ENCODE data around the gene IL24. TPM values are rescaled to one million over a fixed set of nuclear protein-coding genes. Genes with fewer than 3 reads are reported as not detected.

Gene IL24
- total RNA-seq, 1 donor from 2014 or later: 0.77 TPM

DNA sequence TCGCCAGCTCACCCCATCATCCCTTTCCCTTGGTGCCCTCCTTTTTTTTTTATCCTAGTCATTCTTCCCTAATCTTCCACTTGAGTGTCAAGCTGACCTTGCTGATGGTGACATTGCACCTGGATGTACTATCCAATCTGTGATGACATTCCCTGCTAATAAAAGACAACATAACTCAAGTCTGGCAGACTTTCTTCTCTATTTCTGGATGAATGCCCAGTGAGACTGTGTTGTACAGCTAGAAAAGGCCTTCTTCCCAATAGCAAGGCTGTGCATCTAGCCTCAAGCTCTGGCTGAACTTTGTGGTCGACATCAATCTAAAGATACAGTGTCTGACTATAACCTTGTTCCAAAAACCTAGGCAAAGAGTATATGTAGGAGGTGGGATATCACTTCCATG is 6.4 kb downstream of the IL24 start:
- intact Hi-C loops (cut with micrococcal nuclease): no loop called here

GRCh38 chr1:206904423-206905142 is 7.3 kb downstream of the IL24 start:
- intact Hi-C loops (cut with micrococcal nuclease): no loop called here

- intact Hi-C loops (cut with micrococcal nuclease): no loop called here
Observed at GRCh38 chr1:206905295-206906164, 8.3 kb downstream of the IL24 start.

- intact Hi-C loops (cut with micrococcal nuclease): no loop called here
Observed at GRCh38 chr1:206907304-206907991, 10.2 kb downstream of the IL24 start.

DNA sequence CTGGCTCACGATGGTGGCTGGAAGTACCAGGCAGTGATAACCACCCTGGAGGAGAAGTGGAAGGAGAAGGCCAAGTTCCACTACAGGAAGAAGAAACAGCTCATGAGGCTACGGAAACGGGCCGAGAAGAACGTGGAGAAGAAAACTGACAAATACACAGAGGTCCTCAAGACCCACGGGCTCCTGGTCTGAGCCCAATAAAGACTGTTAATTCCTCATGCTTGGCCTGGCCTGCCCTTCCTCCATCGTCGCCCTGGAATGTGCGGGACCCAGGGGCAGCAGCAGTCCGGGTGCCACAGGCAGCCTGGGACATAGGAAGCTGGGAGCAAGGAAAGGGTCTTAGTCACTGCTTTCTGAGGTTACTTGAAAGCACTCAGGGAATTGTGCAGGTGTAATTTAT is 10.8 kb downstream of the IL24 start:
- intact Hi-C loops (cut with micrococcal nuclease): no loop called here

- intact Hi-C loops (cut with micrococcal nuclease): no loop called here
Observed at GRCh38 chr1:206909161-206909882, 12.1 kb downstream of the IL24 start.

GRCh38 chr1:206909883-206910318 is 12.7 kb downstream of the IL24 start:
- intact Hi-C loops (cut with micrococcal nuclease): loop anchor here (5.0 kb wide), 1 partner anchor 72 kb away; no protein-coding TSS in a partner anchor

- intact Hi-C loops (cut with micrococcal nuclease): loop anchor here (1.0 to 5.0 kb wide), 3 partner anchors 46 to 177 kb away; partner anchors contain the start of gene IL20
Observed at GRCh38 chr1:206911064-206911663, 13.9 kb downstream of the IL24 start.

GRCh38 chr1:206912445-206913095 is 15.3 kb downstream of the IL24 start:
- intact Hi-C loops (cut with micrococcal nuclease): loop anchor here (1.0 to 5.0 kb wide), 5 partner anchors 70 to 278 kb away; no protein-coding TSS in a partner anchor

- intact Hi-C loops (cut with micrococcal nuclease): loop anchor here (2.0 to 5.0 kb wide), 2 partner anchors 68 to 255 kb away; no protein-coding TSS in a partner anchor
Observed at GRCh38 chr1:206913766-206914537, 16.7 kb downstream of the IL24 start.

GRCh38 chr1:206915030-206915735 is 17.9 kb downstream of the IL24 start:
- intact Hi-C loops (cut with micrococcal nuclease): no loop called here

GRCh38 chr1:206916000-206916709 is 18.9 kb downstream of the IL24 start:
- intact Hi-C loops (cut with micrococcal nuclease): no loop called here

DNA sequence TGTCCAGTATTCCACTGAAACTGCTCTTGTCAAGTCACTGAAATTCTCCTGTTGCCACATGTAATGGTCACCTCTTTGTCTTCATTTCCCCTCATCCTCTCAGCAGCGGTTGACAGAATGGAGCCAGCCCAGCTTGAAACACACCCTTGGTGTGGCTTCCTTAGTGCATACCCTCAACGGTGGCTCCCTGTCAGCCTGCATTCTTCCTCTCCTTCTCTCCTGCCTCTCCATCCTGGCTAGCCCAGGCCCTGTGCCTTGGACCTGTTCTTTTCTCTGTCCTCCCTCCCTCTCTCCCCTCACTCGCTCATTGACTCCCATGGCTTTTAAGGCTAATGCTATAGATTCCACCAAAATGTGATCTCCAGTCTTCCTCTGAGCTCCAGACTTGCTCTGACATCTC is 20.8 kb downstream of the IL24 start:
- intact Hi-C loops (cut with micrococcal nuclease): no loop called here

GRCh38 chr1:206921772-206922265 is 24.6 kb downstream of the IL24 start, which contains the start of gene FCMR:
FCMR (minus strand) TSS chr1:206921941; CDS start chr1:206921854, 87 bp downstream.
- intact Hi-C loops (cut with micrococcal nuclease): loop anchor here (10.0 kb wide), 1 partner anchor 133 kb away; the partner anchor contains the start of genes PFKFB2 and YOD1

DNA sequence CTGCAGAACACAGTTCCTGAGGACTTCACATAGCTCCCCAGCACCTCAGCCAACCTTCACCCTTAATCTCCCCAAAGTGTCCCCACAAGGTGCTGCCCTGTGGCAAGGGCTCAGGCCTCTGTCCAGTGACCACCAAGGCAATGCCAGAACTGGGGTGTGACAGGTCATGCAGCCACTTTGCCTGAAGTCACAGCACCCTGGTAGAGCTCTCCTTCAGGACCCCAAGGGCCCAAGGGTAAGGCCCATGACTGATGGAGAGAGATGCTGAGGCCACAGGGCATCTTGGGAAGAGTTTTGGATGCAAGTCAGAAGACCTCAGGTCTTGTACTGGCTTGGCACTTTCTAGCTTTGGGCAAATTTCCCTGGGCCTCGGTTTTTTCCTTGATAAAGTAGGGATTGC is 25.3 kb downstream of the IL24 start:
- intact Hi-C loops (cut with micrococcal nuclease): loop anchor here (10.0 kb wide), 1 partner anchor 132 kb away; the partner anchor contains the start of genes PFKFB2 and YOD1

DNA sequence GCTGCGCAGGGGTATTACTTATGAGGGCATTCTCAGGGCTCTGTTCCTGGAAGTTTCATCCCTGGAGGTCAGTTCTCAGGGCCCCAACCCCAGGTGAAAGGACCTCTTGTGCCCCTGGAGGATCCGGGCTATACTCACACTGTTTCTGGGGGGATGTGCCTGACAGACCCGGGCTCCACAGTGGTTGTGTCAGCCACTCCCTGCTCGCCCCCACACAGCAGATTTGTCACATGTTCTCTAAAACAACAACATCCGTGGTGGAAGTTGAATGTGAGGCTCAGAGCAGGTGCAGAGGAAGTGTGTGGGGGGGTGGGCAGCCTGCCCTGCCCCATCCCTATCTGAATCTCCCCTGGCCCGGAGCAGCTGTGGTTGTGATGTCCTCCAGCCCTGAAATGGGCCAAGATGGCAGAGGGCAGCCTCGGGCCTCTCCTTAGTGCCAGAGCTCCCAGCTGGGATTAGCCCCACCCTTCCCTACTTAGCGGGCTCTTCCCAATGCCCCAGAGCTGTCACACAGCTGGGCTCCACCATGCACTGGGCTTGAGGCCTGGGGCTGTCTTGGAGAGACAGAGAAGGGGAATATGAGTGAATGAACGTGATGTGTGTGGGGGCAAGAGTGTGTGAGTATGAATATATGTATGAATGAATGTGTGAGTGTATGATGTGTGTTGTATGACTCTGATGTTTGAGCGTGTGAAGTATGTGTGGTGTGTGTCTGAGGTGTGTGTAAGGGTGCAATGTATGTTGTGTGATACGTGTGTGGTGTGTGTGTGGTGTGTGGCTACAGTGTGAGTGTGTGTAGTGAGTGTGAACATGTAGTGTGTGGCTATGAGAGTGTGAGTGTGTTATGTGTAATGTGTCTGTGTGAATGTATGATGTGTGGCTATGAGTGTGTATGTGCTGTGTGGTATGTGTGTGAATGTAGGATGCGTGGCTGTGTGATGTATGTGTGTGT is 26.0 kb downstream of the IL24 start:
- intact Hi-C loops (cut with micrococcal nuclease): loop anchor here (10.0 kb wide), 1 partner anchor 132 kb away; the partner anchor contains the start of genes PFKFB2 and YOD1

Measured in T-helper 2 cell treated with Interferon-gamma antibody and Interleukin-4, amounts not matched to agents 100 ng/mL and 5 ng/mL, for 36 hours (primary cell).